ENCODE measurements around the gene PDCD6IP.

- TF ChIP-seq CTCF (IDR thresholded peaks at IDR 0.05; ENCODE audit: low read depth, low read length, poor library complexity, severe bottlenecking) (no peak), EZH2phosphoT487 (IDR thresholded peaks at IDR 0.05; ENCODE audit: borderline replicate concordance, low read length) (no peak)
Observed at GRCh38 chr3:33886015-33886414, 87.6 kb downstream of the PDCD6IP start.

Data from DOHH2 (cell line).